HG02885 (cell line): Measurements from ENCODE around the gene JAKMIP2.
A peak's percentile ranks its signal among the peaks of the same experiment; 100 is the strongest.
"Not testable (repeated sequence)": the region's sequence is repeated elsewhere in the genome, so short reads cannot be mapped to it uniquely, and the experiment has no call there.

Experiments used
- ATAC-seq: cut with Tn5 transposase; IDR thresholded peaks from one replicate; pipeline ENCODE4 v1.9.1; 2021; ENCODE audit warnings: mild to moderate bottlenecking; ENCODE audit not compliant: unreplicated experiment, poor library complexity

Gene JAKMIP2

GRCh38 chr5:147567917-147568598 lies 214.5 kb downstream of the JAKMIP2 start:
- no peak for ATAC-seq

- no peak for ATAC-seq
These were observed 217.0 kb downstream of the JAKMIP2 start for GRCh38 chr5:147565524-147565923.

GRCh38 chr5:147564124-147564486 lies 218.4 kb downstream of the JAKMIP2 start:
- no peak for ATAC-seq

GRCh38 chr5:147563466-147564123 lies 218.9 kb downstream of the JAKMIP2 start:
- ATAC-seq = no peak

- ATAC-seq = no peak
These were observed 221.1 kb downstream of the JAKMIP2 start for GRCh38 chr5:147561435-147561834.

GRCh38 chr5:147560718-147561331 lies 221.7 kb downstream of the JAKMIP2 start:
- ATAC-seq = no peak

- ATAC-seq = no peak
These were observed 222.8 kb downstream of the JAKMIP2 start for GRCh38 chr5:147559749-147560148.

GRCh38 chr5:147558826-147559225 lies 223.7 kb downstream of the JAKMIP2 start:
- peak; percentile 87 for ATAC-seq

GRCh38 chr5:147557876-147558745 lies 224.4 kb downstream of the JAKMIP2 start:
- ATAC-seq = no peak

- ATAC-seq = no peak
These were observed 227.4 kb downstream of the JAKMIP2 start for GRCh38 chr5:147555176-147555575.

GRCh38 chr5:147554261-147554817 lies 228.2 kb downstream of the JAKMIP2 start:
- ATAC-seq = no peak

- not testable (repeated sequence) for ATAC-seq
These were observed 228.7 kb downstream of the JAKMIP2 start for GRCh38 chr5:147553817-147554216.

GRCh38 chr5:147552897-147553296 lies 229.6 kb downstream of the JAKMIP2 start:
- no peak for ATAC-seq

GRCh38 chr5:147551677-147552076 lies 230.9 kb downstream of the JAKMIP2 start:
- ATAC-seq = no peak

- ATAC-seq = no peak
These were observed 234.8 kb downstream of the JAKMIP2 start for GRCh38 chr5:147547730-147548129.

- no peak for ATAC-seq
These were observed 238.0 kb downstream of the JAKMIP2 start for GRCh38 chr5:147544556-147544955.

GRCh38 chr5:147539053-147539452 lies 243.5 kb downstream of the JAKMIP2 start:
- no peak for ATAC-seq

GRCh38 chr5:147538236-147538635 lies 244.3 kb downstream of the JAKMIP2 start:
- ATAC-seq = no peak
